Activated T-helper 17 cell treated with anti-CD3 and anti-CD28 coated beads, Interleukin-2, amount 50 U/mL, for 72 hours (primary cell): ENCODE results near the gene PATJ. TPM values are rescaled to one million over a fixed set of nuclear protein-coding genes. Genes with fewer than 3 reads are reported as not detected.

Experiments
- ATAC-seq: fragments of 150-1000 bp; cut with Tn5 transposase; replicated peaks from 2 replicates; pipeline ENCODE4 v1.10.0; 2021; ENCODE audit warnings: mild to moderate bottlenecking, moderate library complexity
- H3K27ac Mint-ChIP-seq: one replicate; pipeline ENCODE4 v1.8.0; 2022; ENCODE audit warnings: mixed read lengths
- H3K27me3 Mint-ChIP-seq: one replicate; pipeline ENCODE4 v1.8.0; 2022; ENCODE audit warnings: mixed read lengths
- H3K36me3 Mint-ChIP-seq: one replicate; pipeline ENCODE4 v1.8.0; 2022; ENCODE audit warnings: low read depth, mild to moderate bottlenecking, mixed read lengths
- H3K4me1 Mint-ChIP-seq: one replicate; pipeline ENCODE4 v1.8.0; 2022; ENCODE audit warnings: mixed read lengths
- H3K4me3 Mint-ChIP-seq: one replicate; pipeline ENCODE4 v1.8.0; 2022; ENCODE audit warnings: mild to moderate bottlenecking, mixed read lengths
- H3K9me3 Mint-ChIP-seq: one replicate; pipeline ENCODE4 v1.8.0; 2022; ENCODE audit warnings: mixed read lengths
- total RNA-seq, 2 donors: library from RNA; stranded (reverse); gene quantifications; one replicate each; pipeline ENCODE4 v1.2.3, GENCODE V29; 2022

The PATJ gene
- total RNA-seq, 2 donors from 2014 or later, result 15.7 to 30.1 TPM

GRCh38 chr1:61732726-61733125 is 9.6 kb upstream of the PATJ start:
- Mint-ChIP-seq H3K4me3 (no peak overlapping the region), H3K4me1 (no peaks in the 10 kb centered on the region), H3K9me3 (no peaks in the 10 kb centered on the region), H3K36me3 (no peaks in the 10 kb centered on the region), H3K27me3 (no peaks in the 10 kb centered on the region), H3K27ac (no peak overlapping the region)
- no peak for ATAC-seq

GRCh38 chr1:61740751-61741700 is 1.3 kb upstream of the PATJ start:
- no peaks in the 10 kb centered on the region for H3K36me3 Mint-ChIP-seq
- ATAC-seq, result no peak
- peak overlapping the region; percentile 92 for H3K4me3 Mint-ChIP-seq
- H3K9me3 Mint-ChIP-seq, result no peaks in the 10 kb centered on the region
- H3K4me1 Mint-ChIP-seq, result peaks cover 13% of the 10 kb centered on the region
- H3K27me3 Mint-ChIP-seq, result no peaks in the 10 kb centered on the region
- H3K27ac Mint-ChIP-seq, result peak overlapping the region; percentile 94

- Mint-ChIP-seq H3K4me1 (peaks cover 26% of the 10 kb centered on the region), H3K36me3 (peaks cover 5% of the 10 kb centered on the region), H3K4me3 (peak overlapping the region; percentile 59), H3K27me3 (no peaks in the 10 kb centered on the region), H3K9me3 (no peaks in the 10 kb centered on the region), H3K27ac (peak overlapping the region; percentile 45)
- peak; percentile 61 for ATAC-seq
Observed at GRCh38 chr1:61742620-61743430, 545 bp downstream of the PATJ start.

GRCh38 chr1:61743431-61743705 is 1.1 kb downstream of the PATJ start:
- peak overlapping the region; percentile 45 for H3K27ac Mint-ChIP-seq
- ATAC-seq, result no peak
- peak overlapping the region; percentile 59 for H3K4me3 Mint-ChIP-seq
- H3K9me3 Mint-ChIP-seq, result no peaks in the 10 kb centered on the region
- peaks cover 5% of the 10 kb centered on the region for H3K36me3 Mint-ChIP-seq
- peaks cover 26% of the 10 kb centered on the region for H3K4me1 Mint-ChIP-seq
- H3K27me3 Mint-ChIP-seq, result no peaks in the 10 kb centered on the region

GRCh38 chr1:61743716-61744580 is 1.7 kb downstream of the PATJ start:
- no peak for ATAC-seq
- H3K4me1 Mint-ChIP-seq, result peaks cover 26% of the 10 kb centered on the region
- H3K27ac Mint-ChIP-seq, result no peak overlapping the region
- peaks cover 5% of the 10 kb centered on the region for H3K36me3 Mint-ChIP-seq
- no peaks in the 10 kb centered on the region for H3K9me3 Mint-ChIP-seq
- peak overlapping the region; percentile 59 for H3K4me3 Mint-ChIP-seq
- H3K27me3 Mint-ChIP-seq, result no peaks in the 10 kb centered on the region

- H3K36me3 Mint-ChIP-seq, result peaks cover 5% of the 10 kb centered on the region
- H3K9me3 Mint-ChIP-seq, result no peaks in the 10 kb centered on the region
- H3K4me3 Mint-ChIP-seq, result no peak overlapping the region
- peaks cover 21% of the 10 kb centered on the region for H3K4me1 Mint-ChIP-seq
- H3K27ac Mint-ChIP-seq, result peak overlapping the region; percentile 2
- no peak for ATAC-seq
- no peaks in the 10 kb centered on the region for H3K27me3 Mint-ChIP-seq
Observed at GRCh38 chr1:61746813-61747212, 4.5 kb downstream of the PATJ start.

GRCh38 chr1:61748566-61748965 is 6.3 kb downstream of the PATJ start:
- Mint-ChIP-seq H3K4me1 (peaks cover 18% of the 10 kb centered on the region), H3K36me3 (peaks cover 5% of the 10 kb centered on the region), H3K4me3 (no peak overlapping the region), H3K9me3 (no peaks in the 10 kb centered on the region), H3K27me3 (no peaks in the 10 kb centered on the region), H3K27ac (no peak overlapping the region)
- no peak for ATAC-seq

- H3K4me1 Mint-ChIP-seq, result peaks cover 21% of the 10 kb centered on the region
- H3K9me3 Mint-ChIP-seq, result no peaks in the 10 kb centered on the region
- H3K4me3 Mint-ChIP-seq, result no peak overlapping the region
- H3K36me3 Mint-ChIP-seq, result peaks cover 13% of the 10 kb centered on the region
- no peak overlapping the region for H3K27ac Mint-ChIP-seq
- ATAC-seq, result no peak
- H3K27me3 Mint-ChIP-seq, result no peaks in the 10 kb centered on the region
Observed at GRCh38 chr1:61749574-61749973, 7.3 kb downstream of the PATJ start.

- Mint-ChIP-seq H3K36me3 (peaks cover 15% of the 10 kb centered on the region), H3K27me3 (no peaks in the 10 kb centered on the region), H3K4me3 (no peak overlapping the region), H3K9me3 (no peaks in the 10 kb centered on the region), H3K27ac (no peak overlapping the region), H3K4me1 (peaks cover 14% of the 10 kb centered on the region)
- no peak for ATAC-seq
Observed at GRCh38 chr1:61752921-61753389, 10.7 kb downstream of the PATJ start.

- H3K36me3 Mint-ChIP-seq, result peaks cover 15% of the 10 kb centered on the region
- no peaks in the 10 kb centered on the region for H3K9me3 Mint-ChIP-seq
- H3K4me3 Mint-ChIP-seq, result peak overlapping the region; percentile 7
- peaks cover 15% of the 10 kb centered on the region for H3K4me1 Mint-ChIP-seq
- ATAC-seq, result peak; percentile 88
- no peaks in the 10 kb centered on the region for H3K27me3 Mint-ChIP-seq
- peak overlapping the region; percentile 73 for H3K27ac Mint-ChIP-seq
Observed at GRCh38 chr1:61753998-61754508, 11.8 kb downstream of the PATJ start.

- Mint-ChIP-seq H3K27ac (peak overlapping the region; percentile 73), H3K4me1 (peaks cover 15% of the 10 kb centered on the region), H3K36me3 (peaks cover 15% of the 10 kb centered on the region), H3K9me3 (no peaks in the 10 kb centered on the region), H3K27me3 (no peaks in the 10 kb centered on the region), H3K4me3 (peak overlapping the region; percentile 7)
- peak; percentile 63 for ATAC-seq
Observed at GRCh38 chr1:61754545-61754944, 12.3 kb downstream of the PATJ start.

- no peak overlapping the region for H3K27ac Mint-ChIP-seq
- no peak for ATAC-seq
- H3K9me3 Mint-ChIP-seq, result no peaks in the 10 kb centered on the region
- no peaks in the 10 kb centered on the region for H3K27me3 Mint-ChIP-seq
- peaks cover 15% of the 10 kb centered on the region for H3K36me3 Mint-ChIP-seq
- peaks cover 15% of the 10 kb centered on the region for H3K4me1 Mint-ChIP-seq
- H3K4me3 Mint-ChIP-seq, result no peak overlapping the region
Observed at GRCh38 chr1:61756773-61757172, 14.5 kb downstream of the PATJ start.

- peak overlapping the region; percentile 80 for H3K27ac Mint-ChIP-seq
- peak; percentile 10 for ATAC-seq
Observed at GRCh38 chr1:61757950-61758349, 15.7 kb downstream of the PATJ start.

GRCh38 chr1:61770131-61770530 is 27.9 kb downstream of the PATJ start:
- peaks cover 60% of the 10 kb centered on the region for H3K36me3 Mint-ChIP-seq
- H3K9me3 Mint-ChIP-seq, result no peaks in the 10 kb centered on the region
- H3K4me1 Mint-ChIP-seq, result peaks cover 4% of the 10 kb centered on the region
- no peak overlapping the region for H3K27ac Mint-ChIP-seq
- no peaks in the 10 kb centered on the region for H3K27me3 Mint-ChIP-seq
- H3K4me3 Mint-ChIP-seq, result no peak overlapping the region
- ATAC-seq, result no peak

More at GRCh38 chr1:61757950-61758349, 15.7 kb downstream of the PATJ start:
- Mint-ChIP-seq H3K36me3 (peaks cover 15% of the 10 kb centered on the region), H3K4me3 (no peak overlapping the region), H3K4me1 (peaks cover 15% of the 10 kb centered on the region), H3K9me3 (no peaks in the 10 kb centered on the region), H3K27me3 (no peaks in the 10 kb centered on the region)
